ENCODE measurements around the gene PRDM16. TPM values are rescaled to one million over a fixed set of nuclear protein-coding genes. Genes with fewer than 3 reads are reported as not detected.

Gene PRDM16
- total RNA-seq, 4 donors from 2014 or later: 0.19 to 1.6 (median 0.36) TPM

DNA sequence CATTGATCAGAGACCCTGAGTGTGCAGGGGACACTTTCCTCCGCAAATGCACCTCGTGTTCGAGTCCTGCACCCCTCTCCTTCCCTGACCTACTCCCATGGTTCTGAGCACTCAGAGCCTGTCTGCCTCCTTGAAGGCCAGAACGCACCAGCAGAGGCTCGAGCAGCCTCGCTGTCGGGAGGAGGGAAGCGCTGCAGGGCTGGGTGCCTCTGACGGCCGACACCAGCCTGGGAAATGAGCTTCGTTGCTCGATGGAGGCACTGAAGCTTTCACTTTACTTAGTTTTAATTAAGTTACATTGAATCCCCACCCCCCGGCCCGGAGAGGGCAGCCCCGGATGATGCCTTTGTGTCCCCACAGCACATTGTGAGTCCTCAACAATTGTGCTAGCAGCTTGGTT is 229.2 kb downstream of the PRDM16 start:
- Histone ChIP-seq H3K9me3 (no peaks in the 10 kb centered on the region), H3K27ac (no peak overlapping the region), H3K36me3 (no peaks in the 10 kb centered on the region), H3K4me3 (no peak overlapping the region), H3K4me1 (no peaks in the 10 kb centered on the region), H3K27me3 (peaks cover 55% of the 10 kb centered on the region)
- DNase-seq (ENCODE audit: low spot score in 2 of 2): no peak
- TF ChIP-seq EP300 (IDR thresholded peaks at IDR 0.05) (no peak), POLR2AphosphoS5 (IDR thresholded peaks at IDR 0.05) (no peak), POLR2A (IDR thresholded peaks at IDR 0.05) (no peak)
- TF ChIP-seq, protein P1, sequence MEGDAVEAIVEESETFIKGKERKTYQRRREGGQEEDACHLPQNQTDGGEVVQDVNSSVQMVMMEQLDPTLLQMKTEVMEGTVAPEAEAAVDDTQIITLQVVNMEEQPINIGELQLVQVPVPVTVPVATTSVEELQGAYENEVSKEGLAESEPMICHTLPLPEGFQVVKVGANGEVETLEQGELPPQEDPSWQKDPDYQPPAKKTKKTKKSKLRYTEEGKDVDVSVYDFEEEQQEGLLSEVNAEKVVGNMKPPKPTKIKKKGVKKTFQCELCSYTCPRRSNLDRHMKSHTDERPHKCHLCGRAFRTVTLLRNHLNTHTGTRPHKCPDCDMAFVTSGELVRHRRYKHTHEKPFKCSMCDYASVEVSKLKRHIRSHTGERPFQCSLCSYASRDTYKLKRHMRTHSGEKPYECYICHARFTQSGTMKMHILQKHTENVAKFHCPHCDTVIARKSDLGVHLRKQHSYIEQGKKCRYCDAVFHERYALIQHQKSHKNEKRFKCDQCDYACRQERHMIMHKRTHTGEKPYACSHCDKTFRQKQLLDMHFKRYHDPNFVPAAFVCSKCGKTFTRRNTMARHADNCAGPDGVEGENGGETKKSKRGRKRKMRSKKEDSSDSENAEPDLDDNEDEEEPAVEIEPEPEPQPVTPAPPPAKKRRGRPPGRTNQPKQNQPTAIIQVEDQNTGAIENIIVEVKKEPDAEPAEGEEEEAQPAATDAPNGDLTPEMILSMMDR (IDR thresholded peaks at IDR 0.05): no peak
- WGBS: 86% methylated on average over 14 of the region's 15 CpGs

DNA sequence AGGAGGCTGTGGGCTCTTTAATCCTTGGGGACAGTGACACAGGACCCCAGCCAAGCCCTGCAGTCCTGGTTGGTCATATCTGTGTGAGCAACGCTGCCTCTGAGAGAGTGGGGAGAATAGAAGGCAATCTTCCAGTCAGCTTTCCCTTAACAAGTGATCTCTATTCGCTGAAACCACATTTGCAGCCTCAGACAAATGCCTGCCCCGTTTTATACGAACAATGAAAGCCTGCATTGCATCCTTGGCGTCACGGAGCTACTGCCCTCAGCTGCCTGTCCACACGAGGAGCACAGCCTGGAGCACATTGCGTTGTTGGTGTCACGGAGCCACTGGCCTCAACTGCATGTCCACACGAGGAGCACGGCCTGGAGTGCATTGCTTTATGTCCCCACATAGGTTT is 235.2 kb downstream of the PRDM16 start:
- Histone ChIP-seq H3K9me3 (no peaks in the 10 kb centered on the region), H3K36me3 (no peaks in the 10 kb centered on the region)
- WGBS: 71% methylated on average over 11 of the region's 11 CpGs

DNA sequence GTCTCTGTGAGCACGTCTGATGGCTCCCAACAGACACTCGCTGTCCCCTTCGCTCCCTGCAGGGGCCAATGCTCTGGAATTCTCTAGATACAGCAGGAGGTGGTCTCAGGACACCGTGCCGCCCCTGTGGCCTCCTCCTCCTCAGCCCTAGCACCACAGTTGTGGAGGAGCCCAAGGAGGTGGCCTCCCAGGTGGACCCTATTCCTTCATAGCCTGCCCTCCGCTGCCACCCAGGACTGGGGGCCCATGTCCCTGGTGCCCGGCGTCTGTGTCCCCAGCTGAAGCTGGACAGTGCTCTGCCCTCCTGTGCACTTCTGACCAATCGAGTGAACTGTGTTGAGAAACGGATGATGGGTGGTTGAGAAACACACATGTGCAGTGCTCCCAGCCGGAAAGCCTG is 235.7 kb downstream of the PRDM16 start:
- no peaks in the 10 kb centered on the region for H3K9me3 ChIP-seq
- no peaks in the 10 kb centered on the region for H3K4me1 ChIP-seq
- no peak overlapping the region for H3K4me3 ChIP-seq
- no peak for DNase-seq (ENCODE audit: low spot score in 2 of 2)
- H3K36me3 ChIP-seq: no peaks in the 10 kb centered on the region
- 85% methylated on average over 5 of the region's 11 CpGs for WGBS
- no peak overlapping the region for H3K27ac ChIP-seq
- peaks cover 29% of the 10 kb centered on the region for H3K27me3 ChIP-seq
- TF ChIP-seq EP300 (IDR thresholded peaks at IDR 0.05): no peak
- TF ChIP-seq POLR2A (IDR thresholded peaks at IDR 0.05): no peak
- no peak for TF ChIP-seq POLR2AphosphoS5 (IDR thresholded peaks at IDR 0.05)
- TF ChIP-seq, protein P1 (IDR thresholded peaks at IDR 0.05): no peak

More for the DNA sequence above, 235.2 kb downstream of the PRDM16 start:
- no peak for DNase-seq (ENCODE audit: low spot score in 2 of 2)
- Histone ChIP-seq H3K27me3 (peaks cover 28% of the 10 kb centered on the region), H3K4me3 (no peak overlapping the region), H3K27ac (no peak overlapping the region), H3K4me1 (no peaks in the 10 kb centered on the region)
- no peak for TF ChIP-seq POLR2AphosphoS5 (IDR thresholded peaks at IDR 0.05)
- TF ChIP-seq EP300 (IDR thresholded peaks at IDR 0.05): no peak
- TF ChIP-seq, protein P1 (IDR thresholded peaks at IDR 0.05): no peak
- no peak for TF ChIP-seq POLR2A (IDR thresholded peaks at IDR 0.05)

DNA sequence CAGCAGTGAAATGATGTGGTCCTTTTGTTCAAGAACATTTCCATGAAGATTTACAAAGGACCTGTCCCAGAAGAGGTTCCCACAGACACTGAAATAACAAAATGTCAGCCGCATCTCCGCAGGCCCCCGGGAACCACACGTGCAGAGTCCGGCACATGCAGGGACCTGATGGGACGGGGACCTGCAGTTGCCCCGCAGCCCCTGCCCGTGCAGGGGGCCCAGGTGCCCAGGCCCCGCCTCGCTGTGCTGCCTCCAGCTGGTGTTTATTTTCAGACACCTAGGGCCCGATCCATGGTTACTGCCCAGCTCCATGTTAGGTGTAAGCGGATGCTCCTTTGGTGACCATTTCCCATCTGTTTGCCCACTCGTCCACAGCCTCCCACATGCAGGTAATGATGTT is 236.2 kb downstream of the PRDM16 start:
- Histone ChIP-seq H3K27ac (no peak overlapping the region), H3K4me1 (no peaks in the 10 kb centered on the region), H3K27me3 (peaks cover 34% of the 10 kb centered on the region), H3K36me3 (no peaks in the 10 kb centered on the region), H3K9me3 (no peaks in the 10 kb centered on the region), H3K4me3 (no peak overlapping the region)
- TF ChIP-seq, protein P1 (IDR thresholded peaks at IDR 0.05): no peak
- no peak for TF ChIP-seq POLR2AphosphoS5 (IDR thresholded peaks at IDR 0.05)
- WGBS: no CpG with 5 or more reads among the region's 13 CpGs
- DNase-seq (ENCODE audit: low spot score in 2 of 2): no peak

DNA sequence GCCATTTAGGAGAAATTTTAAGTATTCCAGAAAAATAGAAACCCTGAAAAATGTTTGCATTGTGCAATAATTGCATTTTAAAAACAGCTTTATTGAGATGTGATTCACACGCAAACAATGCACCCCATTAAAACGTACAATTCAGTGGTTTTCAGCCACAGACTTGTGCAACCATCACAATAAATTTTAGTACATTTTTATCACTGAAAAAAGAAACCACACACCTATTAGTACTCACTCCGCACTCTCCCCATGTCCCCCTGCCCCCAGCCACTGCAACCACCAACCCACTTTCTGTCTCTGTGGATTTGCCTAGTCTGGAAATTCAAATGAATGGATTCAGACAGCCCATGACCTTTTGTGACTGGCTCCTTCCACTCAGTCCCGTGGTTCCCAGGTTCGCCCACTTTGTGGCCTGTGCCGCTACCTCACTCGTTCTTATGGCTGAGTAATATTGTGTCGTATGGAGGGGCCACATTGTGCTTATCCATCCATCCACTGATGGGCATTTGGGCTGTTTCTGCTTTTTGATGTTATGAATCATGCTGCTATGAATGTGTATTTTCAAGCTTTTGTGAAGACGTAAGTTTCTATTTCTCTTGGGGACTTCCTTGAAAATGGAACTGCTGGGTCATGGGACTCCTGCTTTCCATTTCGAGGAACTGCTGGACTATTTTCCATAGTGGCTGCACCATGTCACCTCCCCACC is 237.7 kb downstream of the PRDM16 start:
- TF ChIP-seq, protein P1 (IDR thresholded peaks at IDR 0.05): no peak
- TF ChIP-seq POLR2A (IDR thresholded peaks at IDR 0.05) (no peak), POLR2AphosphoS5 (IDR thresholded peaks at IDR 0.05) (no peak), EP300 (IDR thresholded peaks at IDR 0.05) (no peak)
- Histone ChIP-seq H3K27ac (no peak overlapping the region), H3K27me3 (peaks cover 35% of the 10 kb centered on the region), H3K4me1 (no peaks in the 10 kb centered on the region), H3K4me3 (no peak overlapping the region), H3K9me3 (no peaks in the 10 kb centered on the region), H3K36me3 (no peaks in the 10 kb centered on the region)
- 60% methylated on average over 10 of the region's 10 CpGs for WGBS
- DNase-seq (ENCODE audit: low spot score in 2 of 2): no peak
